CD4-positive, alpha-beta T cell (primary cell): ENCODE results near the gene COL19A1. TPM values are rescaled to one million over a fixed set of nuclear protein-coding genes. Genes with fewer than 3 reads are reported as not detected.

ENCODE experiments used
- ATAC-seq: fragments of 200-7000 bp; cut with Tn5 transposase; one replicate; pipeline ENCODE4 v1.10.0; 2022; ENCODE audit warnings: mild to moderate bottlenecking; ENCODE audit not compliant: poor library complexity
- CTCF ChIA-PET: fragments of 350-600 bp; sonication (Branson Sonifier 250); formaldehyde crosslinking; loops from one replicate; lab custom pipeline; 2021; ENCODE audit warnings: antibody characterized with exemption, inconsistent platforms; lab: Charles Lee
- POLR2A ChIA-PET: fragments of 350-600 bp; sonication (Branson Sonifier 250); formaldehyde crosslinking; loops from one replicate; lab custom pipeline; 2021; ENCODE audit warnings: antibody characterized with exemption, inconsistent platforms; lab: Charles Lee
- DNase-seq, 14 experiments: peaks; one replicate each; pipeline ENCODE4 v3.0.0-alpha.2; 2013 to 2020; ENCODE audit warnings: mixed read lengths in 2 of 14
- H3K27ac ChIP-seq, 2 donors: one replicate each; pipeline versions ENCODE4 v1.5.1 to v1.7.0; 2013; ENCODE audit warnings: low read length in 2 of 2, low read depth in 1 of 2, mild to moderate bottlenecking in 1 of 2
- H3K27me3 ChIP-seq, 2 experiments: 1 replicate in 1 of 2; 2 replicates in 1 of 2; pipeline versions ENCODE4 v1.6.1 to v1.7.0; 2013; ENCODE audit warnings: low read length in 2 of 2, control low read depth in 1 of 2, mild to moderate bottlenecking in 1 of 2, moderate library complexity in 1 of 2; ENCODE audit not compliant: insufficient read depth in 2 of 2, control insufficient read depth in 1 of 2
- H3K36me3 ChIP-seq: one replicate; pipeline ENCODE4 v1.6.1; 2013; ENCODE audit warnings: low read length, control low read depth; ENCODE audit not compliant: insufficient read depth
- H3K4me1 ChIP-seq: one replicate; pipeline ENCODE4 v1.6.1; 2013; ENCODE audit warnings: low read length, control low read depth; ENCODE audit not compliant: insufficient read depth
- H3K4me3 ChIP-seq: one replicate; pipeline ENCODE4 v1.5.1; 2013; ENCODE audit warnings: mild to moderate bottlenecking, low read length, moderate library complexity
- H3K9me3 ChIP-seq, 2 experiments: 1 replicate in 1 of 2; 2 replicates in 1 of 2; pipeline versions ENCODE4 v1.6.1 to v1.7.0; 2013; ENCODE audit warnings: low read length in 2 of 2, mild to moderate bottlenecking in 2 of 2, control low read depth in 1 of 2, moderate library complexity in 1 of 2; ENCODE audit not compliant: control insufficient read depth in 1 of 2, insufficient read depth in 1 of 2
- H3K27ac Mint-ChIP-seq: one replicate; pipeline ENCODE4 v1.8.0; 2020; ENCODE audit warnings: mixed read lengths
- H3K27me3 Mint-ChIP-seq: one replicate; pipeline ENCODE4 v1.8.0; 2021; ENCODE audit warnings: mixed read lengths
- H3K36me3 Mint-ChIP-seq: one replicate; pipeline ENCODE4 v1.8.0; 2021; ENCODE audit warnings: low read depth, mixed read lengths
- H3K4me1 Mint-ChIP-seq: one replicate; pipeline ENCODE4 v1.8.0; 2021; ENCODE audit warnings: low read depth, mixed read lengths
- H3K4me3 Mint-ChIP-seq: one replicate; pipeline ENCODE4 v1.8.0; 2020; ENCODE audit warnings: mild to moderate bottlenecking, mixed read lengths
- H3K9me3 Mint-ChIP-seq: one replicate; pipeline ENCODE4 v1.8.0; 2020; ENCODE audit warnings: mixed read lengths
- intact Hi-C, 2 experiments: fragments of 100-400 bp; cut with DNase I in 1 of 2; cut with micrococcal nuclease in 1 of 2; formaldehyde crosslinking; loops; one replicate each; pipeline versions ENCODE4 v1.15.1 to v1.9.0; 2023 to 2025; cut with DNase I, micrococcal nuclease
- total RNA-seq, 174 experiments: library from RNA in 2 of 174; stranded (reverse) in 2 of 174; gene quantifications; one replicate each; pipeline ENCODE4 v1.2.3 and lab custom pipeline; 2021 to 2026
- TF ChIP-seq, protein P1 (sequence below): fragments of 200-600 bp; IDR thresholded peaks from one replicate; pipeline ENCODE4 v1.8.0; 2022; ENCODE audit warnings: antibody characterized with exemption, mild to moderate bottlenecking

COL19A1 gene
- total RNA-seq, 2 experiments from 2014 or later = not detected

DNA sequence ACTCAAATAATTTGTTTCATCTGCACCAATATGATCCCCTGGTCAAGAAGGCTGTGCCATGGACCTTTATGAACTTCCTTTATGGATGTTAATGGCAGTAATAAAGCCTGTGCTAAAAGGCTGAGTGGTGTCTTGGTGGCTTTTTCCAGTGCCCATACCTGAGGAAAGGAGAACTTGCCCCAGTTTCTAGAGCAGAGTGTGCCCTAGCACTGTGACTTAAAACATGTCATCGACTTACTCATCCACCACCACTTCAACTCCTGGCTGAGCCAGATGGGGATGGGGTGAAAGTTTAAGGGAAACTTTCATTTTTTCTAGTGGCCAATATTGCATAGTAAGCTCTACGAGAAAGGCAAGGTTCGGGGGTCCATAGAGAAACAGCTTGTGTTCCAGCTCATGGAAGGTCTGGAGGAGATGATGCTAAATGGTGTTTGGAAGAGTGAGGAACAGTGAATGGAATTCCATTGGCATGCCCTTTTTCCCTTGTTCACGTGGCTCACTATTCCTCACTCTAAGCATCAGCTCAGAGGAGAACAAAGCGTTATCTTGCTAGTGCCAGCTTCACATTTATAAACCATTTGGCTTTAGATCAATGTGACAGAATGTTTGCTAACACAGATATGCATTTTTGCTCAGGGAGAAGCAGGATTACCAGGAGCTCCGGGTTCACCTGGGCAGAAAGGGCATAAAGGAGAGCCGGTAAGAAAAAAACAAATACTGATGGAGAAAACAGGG lies 71.2 kb downstream of the COL19A1 start:
- Histone ChIP-seq H3K4me3 (no peak overlapping the region), H3K27me3 (no peaks in the 10 kb centered on the region), H3K4me1 (no peaks in the 10 kb centered on the region), H3K36me3 (no peaks in the 10 kb centered on the region), H3K9me3 (no peaks in the 10 kb centered on the region), H3K27ac (no peak overlapping the region)
- no peak for DNase-seq
- H3K4me1 Mint-ChIP-seq = no peaks in the 10 kb centered on the region
- no peaks in the 10 kb centered on the region for H3K9me3 Mint-ChIP-seq
- no peak overlapping the region for H3K27ac Mint-ChIP-seq
- TF ChIP-seq, protein P1, sequence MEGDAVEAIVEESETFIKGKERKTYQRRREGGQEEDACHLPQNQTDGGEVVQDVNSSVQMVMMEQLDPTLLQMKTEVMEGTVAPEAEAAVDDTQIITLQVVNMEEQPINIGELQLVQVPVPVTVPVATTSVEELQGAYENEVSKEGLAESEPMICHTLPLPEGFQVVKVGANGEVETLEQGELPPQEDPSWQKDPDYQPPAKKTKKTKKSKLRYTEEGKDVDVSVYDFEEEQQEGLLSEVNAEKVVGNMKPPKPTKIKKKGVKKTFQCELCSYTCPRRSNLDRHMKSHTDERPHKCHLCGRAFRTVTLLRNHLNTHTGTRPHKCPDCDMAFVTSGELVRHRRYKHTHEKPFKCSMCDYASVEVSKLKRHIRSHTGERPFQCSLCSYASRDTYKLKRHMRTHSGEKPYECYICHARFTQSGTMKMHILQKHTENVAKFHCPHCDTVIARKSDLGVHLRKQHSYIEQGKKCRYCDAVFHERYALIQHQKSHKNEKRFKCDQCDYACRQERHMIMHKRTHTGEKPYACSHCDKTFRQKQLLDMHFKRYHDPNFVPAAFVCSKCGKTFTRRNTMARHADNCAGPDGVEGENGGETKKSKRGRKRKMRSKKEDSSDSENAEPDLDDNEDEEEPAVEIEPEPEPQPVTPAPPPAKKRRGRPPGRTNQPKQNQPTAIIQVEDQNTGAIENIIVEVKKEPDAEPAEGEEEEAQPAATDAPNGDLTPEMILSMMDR = no peak
- H3K36me3 Mint-ChIP-seq = no peaks in the 10 kb centered on the region
- no peak for ATAC-seq
- CTCF ChIA-PET = no interaction called here
- intact Hi-C loops = no loop called here
- POLR2A ChIA-PET = no interaction called here
- no peak overlapping the region for H3K4me3 Mint-ChIP-seq
- H3K27me3 Mint-ChIP-seq = peaks cover 9% of the 10 kb centered on the region

DNA sequence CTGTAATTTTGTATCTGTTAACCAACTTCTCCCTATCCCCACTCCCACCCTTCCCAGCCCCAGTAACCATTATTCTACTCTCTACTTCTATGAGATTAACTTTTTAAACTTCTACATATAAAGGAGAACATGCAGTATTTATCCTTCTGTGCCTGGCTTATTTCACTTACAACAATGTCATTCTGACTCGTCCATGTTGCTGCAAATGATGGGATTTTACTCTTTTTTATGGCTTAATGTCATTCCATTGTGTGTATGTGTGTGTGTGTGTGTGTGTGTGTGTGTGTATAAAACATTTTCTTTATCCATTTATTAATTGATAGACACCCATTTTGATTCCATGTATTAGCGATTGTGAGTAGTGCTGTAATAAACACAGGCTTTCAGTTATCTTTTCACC lies 76.1 kb downstream of the COL19A1 start:
- Histone ChIP-seq H3K36me3 (no peaks in the 10 kb centered on the region), H3K27ac (no peak overlapping the region), H3K4me3 (no peak overlapping the region), H3K27me3 (peaks cover 0 to 5% of the 10 kb centered on the region in 2 experiments), H3K9me3 (no peaks in the 10 kb centered on the region), H3K4me1 (no peaks in the 10 kb centered on the region)
- Mint-ChIP-seq H3K36me3 (no peaks in the 10 kb centered on the region), H3K27me3 (peaks cover 16% of the 10 kb centered on the region), H3K4me3 (no peak overlapping the region), H3K4me1 (no peaks in the 10 kb centered on the region), H3K9me3 (no peaks in the 10 kb centered on the region), H3K27ac (no peak overlapping the region)
- POLR2A ChIA-PET = no interaction called here
- intact Hi-C loops = no loop called here
- ATAC-seq (no peak), DNase-seq (no peak)
- TF ChIP-seq, protein P1 = no peak
- CTCF ChIA-PET = interaction anchor here (1.0 kb wide), 1 partner anchor 10 kb away, joined by 3 read pairs; no protein-coding TSS in a partner anchor

DNA sequence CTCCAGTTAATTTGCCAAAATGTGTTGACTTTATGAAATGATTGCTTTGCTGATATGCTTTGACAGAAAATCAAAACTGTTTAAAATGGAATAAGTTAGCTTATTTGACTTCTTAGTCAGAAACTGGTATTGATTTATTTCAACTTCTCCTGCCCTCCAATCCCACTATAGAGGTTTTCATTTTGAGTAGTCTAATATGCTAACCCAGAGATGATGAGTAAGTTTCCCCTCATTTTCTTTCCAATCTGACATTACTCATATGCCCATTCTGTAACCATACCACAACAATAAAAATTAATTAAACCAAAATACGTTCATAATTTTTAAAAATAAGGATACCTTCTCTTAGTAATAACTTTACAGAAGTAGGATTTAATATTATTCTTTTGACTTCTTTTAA lies 78.8 kb downstream of the COL19A1 start:
- TF ChIP-seq, protein P1 = no peak
- H3K4me3 Mint-ChIP-seq = no peak overlapping the region
- H3K4me1 ChIP-seq = no peaks in the 10 kb centered on the region
- POLR2A ChIA-PET = no interaction called here
- no peaks in the 10 kb centered on the region for H3K4me1 Mint-ChIP-seq
- H3K27ac Mint-ChIP-seq = no peak overlapping the region
- H3K36me3 ChIP-seq = no peaks in the 10 kb centered on the region
- H3K36me3 Mint-ChIP-seq = no peaks in the 10 kb centered on the region
- peaks cover 19% of the 10 kb centered on the region for H3K27me3 Mint-ChIP-seq
- no peak overlapping the region for H3K27ac ChIP-seq
- H3K4me3 ChIP-seq = no peak overlapping the region
- CTCF ChIA-PET = no interaction called here
- H3K9me3 Mint-ChIP-seq = no peaks in the 10 kb centered on the region
- intact Hi-C loops = no loop called here
- H3K9me3 ChIP-seq = no peaks in the 10 kb centered on the region
- DNase-seq (no peak), ATAC-seq (no peak)
- peaks cover 0 to 15% of the 10 kb centered on the region in 2 experiments for H3K27me3 ChIP-seq
